Measurements from ENCODE around the gene RIPK1. TPM values are rescaled to one million over a fixed set of nuclear protein-coding genes. Genes with fewer than 3 reads are reported as not detected.
"Not testable (repeated sequence)": the region's sequence is repeated elsewhere in the genome, so short reads cannot be mapped to it uniquely, and the experiment has no call there.

The RIPK1 gene
- total RNA-seq, 1 donor from 2014 or later, result 20.1 TPM

- intact Hi-C loops (cut with DNase I), result no loop called here
Measured at GRCh38 chr6:3041147-3041546, 27.1 kb upstream of the RIPK1 start.

GRCh38 chr6:3041606-3042005 is 26.7 kb upstream of the RIPK1 start:
- intact Hi-C loops (cut with DNase I), result no loop called here
- no peaks in the 10 kb centered on the region for H3K9me3 ChIP-seq

More at GRCh38 chr6:3041147-3041546, 27.1 kb upstream of the RIPK1 start:
- Histone ChIP-seq H3K9me3 (no peaks in the 10 kb centered on the region), H3K27me3 (no peaks in the 10 kb centered on the region), H3K27ac (no peak overlapping the region), H3K4me1 (no peaks in the 10 kb centered on the region), H3K36me3 (no peaks in the 10 kb centered on the region), H3K4me3 (no peak overlapping the region)
- DNase-seq (ENCODE audit: low spot score in 2 of 2), result no peak
- TF ChIP-seq CTCF (IDR thresholded peaks at IDR 0.05), result no peak

GRCh38 chr6:3045369-3045768 is 22.9 kb upstream of the RIPK1 start:
- intact Hi-C loops (cut with DNase I), result no loop called here
- no peaks in the 10 kb centered on the region for H3K27me3 ChIP-seq
- no peak overlapping the region for H3K4me3 ChIP-seq
- no peak for DNase-seq (ENCODE audit: low spot score in 2 of 2)
- no peaks in the 10 kb centered on the region for H3K4me1 ChIP-seq
- H3K27ac ChIP-seq, result no peak overlapping the region
- H3K9me3 ChIP-seq, result no peaks in the 10 kb centered on the region
- no peaks in the 10 kb centered on the region for H3K36me3 ChIP-seq
- TF ChIP-seq CTCF (IDR thresholded peaks at IDR 0.05), result no peak

More at GRCh38 chr6:3041606-3042005, 26.7 kb upstream of the RIPK1 start:
- TF ChIP-seq CTCF (IDR thresholded peaks at IDR 0.05), result no peak
- DNase-seq (ENCODE audit: low spot score in 2 of 2), result no peak
- no peaks in the 10 kb centered on the region for H3K27me3 ChIP-seq
- no peaks in the 10 kb centered on the region for H3K4me1 ChIP-seq
- no peak overlapping the region for H3K4me3 ChIP-seq
- no peak overlapping the region for H3K27ac ChIP-seq
- no peaks in the 10 kb centered on the region for H3K36me3 ChIP-seq

GRCh38 chr6:3045777-3046176 is 22.5 kb upstream of the RIPK1 start:
- intact Hi-C loops (cut with DNase I), result no loop called here
- Histone ChIP-seq H3K4me1 (no peaks in the 10 kb centered on the region), H3K27ac (no peak overlapping the region), H3K4me3 (no peak overlapping the region), H3K27me3 (no peaks in the 10 kb centered on the region), H3K36me3 (no peaks in the 10 kb centered on the region), H3K9me3 (no peaks in the 10 kb centered on the region)
- no peak for DNase-seq (ENCODE audit: low spot score in 2 of 2)
- TF ChIP-seq CTCF (IDR thresholded peaks at IDR 0.05), result no peak

- Histone ChIP-seq H3K9me3 (no peaks in the 10 kb centered on the region), H3K4me1 (no peaks in the 10 kb centered on the region), H3K27ac (no peak overlapping the region), H3K36me3 (no peaks in the 10 kb centered on the region), H3K27me3 (no peaks in the 10 kb centered on the region), H3K4me3 (no peak overlapping the region)
- intact Hi-C loops (cut with DNase I), result no loop called here
- DNase-seq (ENCODE audit: low spot score in 2 of 2), result no peak
- TF ChIP-seq CTCF (IDR thresholded peaks at IDR 0.05), result no peak
Measured at GRCh38 chr6:3046295-3046694, 22.0 kb upstream of the RIPK1 start.

GRCh38 chr6:3048009-3048408 is 20.3 kb upstream of the RIPK1 start:
- H3K27ac ChIP-seq; intact Hi-C loops (cut with DNase I); DNase-seq (ENCODE audit: low spot score in 2 of 2); H3K27me3 ChIP-seq; H3K4me1 ChIP-seq; H3K9me3 ChIP-seq; H3K36me3 ChIP-seq; H3K4me3 ChIP-seq: not testable (repeated sequence)

Measured in ascending aorta (tissue), 2 donors.